H9 (cell line): ENCODE data around the gene SGO2. TPM values are rescaled to one million over a fixed set of nuclear protein-coding genes. Genes with fewer than 3 reads are reported as not detected.

ENCODE experiments used
- DNase-seq: peaks from one replicate; pipeline ENCODE4 v3.0.0-alpha.2; 2017
- H2AFZ ChIP-seq: one replicate; pipeline ENCODE4 v1.6.1; 2013; ENCODE audit warnings: mild to moderate bottlenecking, low read length, control low read depth, moderate library complexity
- H2AK5ac ChIP-seq: 2 replicates; pipeline ENCODE4 v1.6.1; 2013; ENCODE audit warnings: low read length, control low read depth, mixed read lengths; ENCODE audit not compliant: insufficient read length
- H2BK120ac ChIP-seq: one replicate; pipeline ENCODE4 v1.6.1; 2013; ENCODE audit warnings: low read depth, mild to moderate bottlenecking, low read length, control low read depth, inconsistent platforms; ENCODE audit not compliant: poor library complexity, severe bottlenecking
- H2BK12ac ChIP-seq: 2 replicates; pipeline ENCODE4 v1.6.1; 2013; ENCODE audit warnings: low read length, control low read depth, mixed read lengths, low read depth; ENCODE audit not compliant: insufficient read length
- H2BK15ac ChIP-seq: 2 replicates; pipeline ENCODE4 v1.6.1; 2013; ENCODE audit warnings: low read depth, low read length, control low read depth
- H2BK20ac ChIP-seq: one replicate; pipeline ENCODE4 v1.6.1; 2013; ENCODE audit warnings: low read depth, mild to moderate bottlenecking, low read length, control low read depth, inconsistent platforms; ENCODE audit not compliant: poor library complexity, severe bottlenecking
- H2BK5ac ChIP-seq: 2 replicates; pipeline ENCODE4 v1.6.1; 2013; ENCODE audit warnings: low read length, control low read depth, mixed read lengths; ENCODE audit not compliant: insufficient read length
- H3K14ac ChIP-seq: 2 replicates; pipeline ENCODE4 v1.6.1; 2013; ENCODE audit warnings: low read length, control low read depth; ENCODE audit not compliant: insufficient read depth
- H3K18ac ChIP-seq: 2 replicates; pipeline ENCODE4 v1.6.1; 2013; ENCODE audit warnings: low read depth, mild to moderate bottlenecking, mixed read lengths, low read length, control low read depth; ENCODE audit not compliant: insufficient read length
- H3K23ac ChIP-seq: 2 replicates; pipeline ENCODE4 v1.6.1; 2013; ENCODE audit warnings: low read length, control low read depth, mixed read lengths, low read depth; ENCODE audit not compliant: insufficient read length
- H3K23me2 ChIP-seq: 2 replicates; pipeline ENCODE4 v1.6.1; 2013; ENCODE audit warnings: low read depth, mild to moderate bottlenecking, mixed read lengths, low read length, control low read depth; ENCODE audit not compliant: insufficient read length, poor library complexity, severe bottlenecking
- H3K27ac ChIP-seq: 2 replicates; pipeline ENCODE4 v1.5.1; 2013; ENCODE audit warnings: low read length, control low read depth, mixed read lengths, low read depth; ENCODE audit not compliant: insufficient read length
- H3K27me3 ChIP-seq: 2 replicates; pipeline ENCODE4 v1.6.1; 2013; ENCODE audit warnings: low read length, control low read depth, inconsistent platforms; ENCODE audit not compliant: insufficient read depth
- H3K4ac ChIP-seq: 2 replicates; pipeline ENCODE4 v1.6.1; 2013; ENCODE audit warnings: low read depth, mild to moderate bottlenecking, control low read depth, inconsistent platforms, low read length, moderate library complexity
- H3K4me1 ChIP-seq: 2 replicates; pipeline ENCODE4 v1.6.1; 2013; ENCODE audit warnings: low read length, control low read depth, inconsistent platforms; ENCODE audit not compliant: insufficient read depth
- H3K4me2 ChIP-seq: 2 replicates; pipeline ENCODE4 v1.6.1; 2013; ENCODE audit warnings: low read length, control low read depth, mixed read lengths; ENCODE audit not compliant: insufficient read length, insufficient read depth
- H3K56ac ChIP-seq: 2 replicates; pipeline ENCODE4 v1.6.1; 2013; ENCODE audit warnings: low read depth, mild to moderate bottlenecking, mixed read lengths, low read length, control low read depth; ENCODE audit not compliant: insufficient read length
- H3K79me1 ChIP-seq: 2 replicates; pipeline ENCODE4 v1.6.1; 2013; ENCODE audit warnings: low read depth, mild to moderate bottlenecking, moderate library complexity, low read length, control low read depth, inconsistent platforms; ENCODE audit not compliant: insufficient read depth, poor library complexity, severe bottlenecking
- H3K79me2 ChIP-seq: 2 replicates; pipeline ENCODE4 v1.6.1; 2013; ENCODE audit warnings: low read length, control low read depth, inconsistent platforms; ENCODE audit not compliant: insufficient read depth
- H3K9ac ChIP-seq: 2 replicates; pipeline ENCODE4 v1.6.1; 2013; ENCODE audit warnings: low read length, control low read depth, mixed read lengths; ENCODE audit not compliant: insufficient read length; ENCODE audit errors: extremely low read depth
- H3K9me3 ChIP-seq: one replicate; pipeline ENCODE4 v1.6.1; 2013; ENCODE audit warnings: low read depth, low read length, inconsistent platforms; ENCODE audit not compliant: control insufficient read depth
- H3T11ph ChIP-seq: one replicate; pipeline ENCODE4 v1.6.1; 2013; ENCODE audit warnings: mild to moderate bottlenecking, low read length, control low read depth, inconsistent platforms
- H4K20me1 ChIP-seq: one replicate; pipeline ENCODE4 v1.6.1; 2013; ENCODE audit not compliant: control insufficient read depth, insufficient read length, insufficient read depth
- H4K5ac ChIP-seq: 2 replicates; pipeline ENCODE4 v1.6.1; 2013; ENCODE audit warnings: low read depth, mild to moderate bottlenecking, mixed read lengths, low read length, control low read depth; ENCODE audit not compliant: insufficient read length
- H4K8ac ChIP-seq: replicated peaks from 2 replicates; pipeline ENCODE4 v1.6.1; 2013; ENCODE audit warnings: low read length, control low read depth, mixed read lengths, low read depth; ENCODE audit not compliant: insufficient read length
- H4K91ac ChIP-seq: 2 replicates; pipeline ENCODE4 v1.6.1; 2013; ENCODE audit warnings: low read depth, mild to moderate bottlenecking, moderate library complexity, mixed read lengths, low read length, control low read depth; ENCODE audit not compliant: insufficient read length
- H3K27ac Mint-ChIP-seq, 3 experiments: 2 replicates in 2 of 3; 3 replicates in 1 of 3; pipeline ENCODE4 v1.8.0; 2020 to 2021; ENCODE audit warnings: mixed read lengths in 3 of 3, mild to moderate bottlenecking in 1 of 3, moderate library complexity in 1 of 3
- H3K27me3 Mint-ChIP-seq: 2 replicates; pipeline ENCODE4 v1.8.0; 2021; ENCODE audit warnings: low read depth, mild to moderate bottlenecking, moderate library complexity, mixed read lengths
- H3K36me3 Mint-ChIP-seq, 3 experiments: 2 replicates in 2 of 3; 3 replicates in 1 of 3; pipeline ENCODE4 v1.8.0; 2020 to 2021; ENCODE audit warnings: low read depth in 3 of 3, mixed read lengths in 3 of 3; ENCODE audit not compliant: insufficient read depth in 1 of 3
- H3K4me1 Mint-ChIP-seq, 2 experiments: 2 replicates each; pipeline ENCODE4 v1.8.0; 2020; ENCODE audit warnings: mixed read lengths in 2 of 2
- H3K4me3 Mint-ChIP-seq, 2 experiments: 2 replicates in 1 of 2; 3 replicates in 1 of 2; pipeline ENCODE4 v1.8.0; 2020 to 2021; ENCODE audit warnings: mild to moderate bottlenecking in 2 of 2, mixed read lengths in 2 of 2, moderate library complexity in 1 of 2
- H3K9me3 Mint-ChIP-seq, 2 experiments: 2 replicates in 1 of 2; 3 replicates in 1 of 2; pipeline ENCODE4 v1.8.0; 2020; ENCODE audit warnings: mild to moderate bottlenecking in 2 of 2, mixed read lengths in 2 of 2, moderate library complexity in 1 of 2
- CTCF ChIP-seq: fragments of 200-600 bp; sonication (generic); conservative IDR thresholded peaks from 3 replicates; pipeline ENCODE4 v1.8.0; 2021; ENCODE audit warnings: antibody characterized with exemption, mild to moderate bottlenecking
- WGBS: extraction: QIAGEN DNeasy Blood & Tissue Kit; methylation state at CpG from one replicate; pipeline ENCODE4 v1.1.7; 2013; ENCODE audit warnings: missing lambda C conversion rate, low lambda C conversion rate, mixed read lengths; ENCODE audit not compliant: insufficient read length; ENCODE audit errors: extremely low coverage; 5-methylcytosine and 5-hydroxymethylcytosine counted together
- total RNA-seq: library from RNA; stranded (reverse); gene quantifications from 2 replicates; pipeline ENCODE4 v1.2.1, GENCODE V29; 2021

SGO2 gene
- total RNA-seq, 1 experiment from 2014 or later = 25.6 TPM

GRCh38 chr2:200525551-200525881 is 491 bp upstream of the SGO2 start:
- no peak overlapping the region for H3K23ac ChIP-seq
- Mint-ChIP-seq H3K4me3 (peak overlapping the region; percentile 89 to 94), H3K4me1 (peaks cover 15 to 17% of the 10 kb centered on the region in 2 experiments), H3K36me3 (no peaks in the 10 kb centered on the region), H3K27me3 (peaks cover 12% of the 10 kb centered on the region), H3K9me3 (no peaks in the 10 kb centered on the region; a peak in 1 of 5 replicates), H3K27ac (no peak overlapping the region)
- H3K9ac ChIP-seq = no peak overlapping the region
- H3K9me3 ChIP-seq = no peaks in the 10 kb centered on the region
- H3K27ac ChIP-seq = no peak overlapping the region
- no peak for DNase-seq
- no peak overlapping the region for H2AFZ ChIP-seq
- H3K14ac ChIP-seq = no peak overlapping the region
- H3K56ac ChIP-seq = no peak overlapping the region
- H3K23me2 ChIP-seq = peaks cover 4% of the 10 kb centered on the region
- no peak overlapping the region for H2BK12ac ChIP-seq
- peaks cover 11% of the 10 kb centered on the region; the same call in 1 of the 2 replicates for H3K79me2 ChIP-seq
- peak overlapping the region; percentile 90 for H3K4me2 ChIP-seq
- no peaks in the 10 kb centered on the region for H3K79me1 ChIP-seq
- H4K8ac ChIP-seq = no peak overlapping the region
- H3K27me3 ChIP-seq = no peaks in the 10 kb centered on the region; the same call in 1 of the 2 replicates
- no peaks in the 10 kb centered on the region for H4K20me1 ChIP-seq
- no peak overlapping the region for H4K5ac ChIP-seq
- no peak for TF ChIP-seq CTCF
- no peak overlapping the region for H2BK15ac ChIP-seq
- no peaks in the 10 kb centered on the region; the same call in 1 of the 2 replicates for H3K4me1 ChIP-seq
- H2BK120ac ChIP-seq = no peak overlapping the region
- no peak overlapping the region for H3K18ac ChIP-seq
- H3T11ph ChIP-seq = no peak overlapping the region
- H4K91ac ChIP-seq = no peak overlapping the region
- no peak overlapping the region for H2AK5ac ChIP-seq
- no peak overlapping the region for H2BK20ac ChIP-seq
- no peak overlapping the region for H3K4ac ChIP-seq
- H2BK5ac ChIP-seq = no peak overlapping the region
- 100% methylated on average over 2 of the region's 7 CpGs for WGBS
